Mesothelial cell of epicardium (in vitro differentiated cells): ENCODE measurements around the gene RIMBP2. TPM values are rescaled to one million over a fixed set of nuclear protein-coding genes. Genes with fewer than 3 reads are reported as not detected.

Source experiments
- DNase-seq, 2 experiments: peaks; one replicate each; pipeline ENCODE4 v3.0.0; 2021; ENCODE audit warnings: low spot score in 2 of 2; ENCODE audit not compliant: unreplicated experiment in 2 of 2
- H3K27ac Mint-ChIP-seq: 2 replicates; pipeline ENCODE4 v1.8.0; 2021; ENCODE audit warnings: mixed read lengths
- H3K27me3 Mint-ChIP-seq: 2 replicates; pipeline ENCODE4 v1.8.0; 2021; ENCODE audit warnings: low read depth, mixed read lengths
- H3K36me3 Mint-ChIP-seq: 2 replicates; pipeline ENCODE4 v1.8.0; 2021; ENCODE audit warnings: mixed read lengths
- H3K4me1 Mint-ChIP-seq: 2 replicates; pipeline ENCODE4 v1.8.0; 2021; ENCODE audit warnings: mixed read lengths
- H3K4me3 Mint-ChIP-seq: 2 replicates; pipeline ENCODE4 v1.8.0; 2021; ENCODE audit warnings: mild to moderate bottlenecking, moderate library complexity, mixed read lengths
- H3K9me3 Mint-ChIP-seq: 2 replicates; pipeline ENCODE4 v1.8.0; 2021; ENCODE audit warnings: mixed read lengths
- CTCF ChIP-seq: fragments of 200-600 bp; sonication (generic); IDR thresholded peaks from one replicate; pipeline ENCODE4 v1.5.0; 2021; ENCODE audit warnings: antibody characterized with exemption; ENCODE audit not compliant: unreplicated experiment
- total RNA-seq: library from RNA; stranded (reverse); gene quantifications from 3 replicates; pipeline ENCODE4 v1.2.1, GENCODE V29; 2021

Gene RIMBP2
- total RNA-seq, 1 donor from 2014 or later, result 8.6 TPM

DNA sequence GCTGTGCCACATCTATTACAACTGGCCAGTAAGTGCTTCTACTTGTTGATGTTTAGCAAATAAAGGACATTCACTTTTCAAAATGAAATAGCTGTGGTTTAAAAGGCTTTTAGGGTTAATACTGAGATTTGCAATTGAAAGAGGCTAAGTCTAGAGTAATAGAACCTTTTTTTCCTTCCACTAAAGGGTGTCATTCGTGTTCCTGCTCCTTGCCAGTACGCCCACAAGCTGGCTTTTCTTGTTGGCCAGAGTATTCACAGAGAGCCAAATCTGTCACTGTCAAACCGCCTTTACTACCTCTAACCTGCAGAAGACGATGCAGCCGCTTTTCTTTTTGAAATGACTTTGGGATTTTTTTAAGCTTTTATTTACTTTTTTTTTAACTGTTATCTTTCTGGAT lies 344.8 kb downstream of the RIMBP2 start:
- no peak for DNase-seq
- no peaks in the 10 kb centered on the region for H3K9me3 Mint-ChIP-seq
- TF ChIP-seq CTCF, result no peak
- no peaks in the 10 kb centered on the region for H3K36me3 Mint-ChIP-seq
- H3K27ac Mint-ChIP-seq, result no peak overlapping the region
- H3K27me3 Mint-ChIP-seq, result peaks cover 53% of the 10 kb centered on the region
- no peak overlapping the region for H3K4me3 Mint-ChIP-seq
- peaks cover 5% of the 10 kb centered on the region for H3K4me1 Mint-ChIP-seq

- Mint-ChIP-seq H3K4me1 (peaks cover 5% of the 10 kb centered on the region), H3K27me3 (peaks cover 43% of the 10 kb centered on the region), H3K36me3 (no peaks in the 10 kb centered on the region), H3K9me3 (no peaks in the 10 kb centered on the region), H3K4me3 (no peak overlapping the region), H3K27ac (no peak overlapping the region)
- no peak for TF ChIP-seq CTCF
- DNase-seq, result no peak
These were observed 346.3 kb downstream of the RIMBP2 start for GRCh38 chr12:130369816-130370215.

- no peak overlapping the region for H3K27ac Mint-ChIP-seq
- H3K36me3 Mint-ChIP-seq, result no peaks in the 10 kb centered on the region
- no peak overlapping the region for H3K4me3 Mint-ChIP-seq
- no peaks in the 10 kb centered on the region for H3K9me3 Mint-ChIP-seq
- no peak for TF ChIP-seq CTCF
- peaks cover 33% of the 10 kb centered on the region for H3K27me3 Mint-ChIP-seq
- H3K4me1 Mint-ChIP-seq, result peaks cover 5% of the 10 kb centered on the region
- no peak for DNase-seq
These were observed 348.6 kb downstream of the RIMBP2 start for GRCh38 chr12:130367523-130367922.

DNA sequence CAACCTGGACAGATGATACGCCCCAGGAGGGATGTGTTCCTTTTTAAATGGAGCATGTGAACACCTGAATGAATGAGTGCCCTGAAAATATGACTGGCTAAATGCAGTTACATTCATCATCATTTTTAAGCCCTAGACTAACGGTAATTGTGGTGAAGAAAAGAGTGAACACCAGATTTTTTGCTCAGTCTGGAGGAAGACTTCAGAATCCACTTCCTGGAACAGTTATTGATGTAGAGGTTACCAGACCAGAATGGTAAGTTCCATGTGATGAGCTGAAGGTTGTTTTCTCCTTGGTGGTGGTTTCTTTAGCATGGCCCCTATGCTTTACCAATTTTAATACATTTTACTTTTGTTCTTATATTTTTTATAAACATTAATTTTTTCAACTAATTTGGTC lies 349.1 kb downstream of the RIMBP2 start:
- Mint-ChIP-seq H3K4me3 (no peak overlapping the region), H3K4me1 (peaks cover 5% of the 10 kb centered on the region), H3K27ac (no peak overlapping the region), H3K27me3 (peaks cover 36% of the 10 kb centered on the region), H3K9me3 (no peaks in the 10 kb centered on the region), H3K36me3 (no peaks in the 10 kb centered on the region)
- no peak for DNase-seq
- no peak for TF ChIP-seq CTCF

- no peak for TF ChIP-seq CTCF
These were observed 349.9 kb downstream of the RIMBP2 start for GRCh38 chr12:130366159-130366558.

GRCh38 chr12:130364578-130364977 lies 351.5 kb downstream of the RIMBP2 start:
- no peak for DNase-seq
- H3K4me1 Mint-ChIP-seq, result no peaks in the 10 kb centered on the region
- no peak overlapping the region for H3K4me3 Mint-ChIP-seq
- TF ChIP-seq CTCF, result no peak
- H3K36me3 Mint-ChIP-seq, result no peaks in the 10 kb centered on the region
- no peak overlapping the region for H3K27ac Mint-ChIP-seq
- H3K27me3 Mint-ChIP-seq, result peaks cover 41% of the 10 kb centered on the region
- H3K9me3 Mint-ChIP-seq, result no peaks in the 10 kb centered on the region

More at GRCh38 chr12:130366159-130366558, 349.9 kb downstream of the RIMBP2 start:
- peaks cover 2% of the 10 kb centered on the region for H3K4me1 Mint-ChIP-seq
- no peaks in the 10 kb centered on the region for H3K9me3 Mint-ChIP-seq
- no peaks in the 10 kb centered on the region for H3K36me3 Mint-ChIP-seq
- DNase-seq, result no peak
- no peak overlapping the region for H3K27ac Mint-ChIP-seq
- H3K27me3 Mint-ChIP-seq, result peaks cover 37% of the 10 kb centered on the region
- H3K4me3 Mint-ChIP-seq, result no peak overlapping the region
